B cell (primary cell): ENCODE measurements around the gene NLGN4Y. TPM values are rescaled to one million over a fixed set of nuclear protein-coding genes. Genes with fewer than 3 reads are reported as not detected.
"Not testable (repeated sequence)": the region's sequence is repeated elsewhere in the genome, so short reads cannot be mapped to it uniquely, and the experiment has no call there.

Experiments used
- ATAC-seq: fragments of 200-7000 bp; cut with Tn5 transposase; one replicate; pipeline ENCODE4 v1.10.0; 2021; ENCODE audit warnings: low read depth, mild to moderate bottlenecking, moderate number of reproducible peaks, moderate library complexity
- CTCF ChIA-PET: fragments of 350-600 bp; sonication (Branson Sonifier 250); formaldehyde crosslinking; loops from one replicate; lab custom pipeline; 2021; ENCODE audit warnings: antibody characterized with exemption, inconsistent platforms; lab: Charles Lee
- POLR2A ChIA-PET: fragments of 350-600 bp; sonication (Branson Sonifier 250); formaldehyde crosslinking; loops from one replicate; lab custom pipeline; 2021; ENCODE audit warnings: antibody characterized with exemption; lab: Charles Lee
- DNase-seq: peaks from one replicate; pipeline ENCODE4 v3.0.0; 2013
- H2AFZ ChIP-seq: 2 replicates; pipeline ENCODE4 v1.6.1; 2012; ENCODE audit warnings: mild to moderate bottlenecking, low read depth, low read length; ENCODE audit not compliant: insufficient read depth, poor library complexity, severe bottlenecking
- H3K27ac ChIP-seq, 2 donors: 1 replicate in 1 of 2; 2 replicates in 1 of 2; pipeline ENCODE4 v1.5.1; 2012 to 2013; ENCODE audit warnings: low read length in 2 of 2, mild to moderate bottlenecking in 2 of 2, moderate library complexity in 1 of 2
- H3K27me3 ChIP-seq, 4 experiments: fragments of 200-600 bp in 1 of 4; sonication (generic) in 1 of 4; replicated peaks in 1 of 4; 1 replicate in 2 of 4; 2 replicates in 2 of 4; pipeline versions ENCODE4 v1.6.1 to v1.7.0; 2013 to 2016; ENCODE audit warnings: low read length in 3 of 4, mild to moderate bottlenecking in 2 of 4, mixed read lengths in 1 of 4, moderate library complexity in 1 of 4; ENCODE audit not compliant: insufficient read depth in 4 of 4, control insufficient read depth in 3 of 4; ENCODE audit errors: control extremely low read depth in 1 of 4
- H3K36me3 ChIP-seq, 2 experiments: replicated peaks in 1 of 2; 1 replicate in 1 of 2; 2 replicates in 1 of 2; pipeline versions ENCODE4 v1.6.1 to v1.7.1; 2013; ENCODE audit warnings: low read length in 1 of 2; ENCODE audit not compliant: insufficient read depth in 2 of 2, control insufficient read depth in 1 of 2; ENCODE audit errors: control extremely low read depth in 1 of 2, extremely low read depth in 1 of 2
- H3K4me1 ChIP-seq, 2 donors: fragments of 200-600 bp in 1 of 2; sonication (generic) in 1 of 2; 1 replicate in 1 of 2; 2 replicates in 1 of 2; pipeline versions ENCODE4 v1.5.1 to v1.6.1; 2013 to 2017; ENCODE audit warnings: low read length in 2 of 2; ENCODE audit not compliant: control insufficient read depth in 2 of 2, insufficient read depth in 2 of 2
- H3K4me2 ChIP-seq: replicated peaks from 2 replicates; pipeline ENCODE3; 2012; ENCODE audit warnings: mild to moderate bottlenecking, low read depth, low read length; ENCODE audit not compliant: poor library complexity, severe bottlenecking
- H3K4me3 ChIP-seq, 5 experiments: fragments of 200-600 bp in 1 of 5; sonication (generic) in 1 of 5; 1 replicate in 3 of 5; 2 replicates in 2 of 5; pipeline versions ENCODE4 v1.5.1 to v1.7.0; 2011 to 2016; ENCODE audit warnings: low read length in 4 of 5, mild to moderate bottlenecking in 4 of 5, low read depth in 2 of 5, control low read depth in 1 of 5, moderate library complexity in 1 of 5; ENCODE audit not compliant: insufficient read depth in 1 of 5; ENCODE audit errors: control extremely low read depth in 1 of 5, extremely low read depth in 1 of 5
- H3K79me2 ChIP-seq: fragments of 200-600 bp; sonication (generic); one replicate; pipeline ENCODE4 v1.6.0; 2016; ENCODE audit warnings: low read length; ENCODE audit not compliant: control insufficient read depth, insufficient read depth
- H3K9ac ChIP-seq: fragments of 200-600 bp; sonication (generic); 2 replicates; pipeline ENCODE4 v1.6.1; 2017; ENCODE audit warnings: mild to moderate bottlenecking, low read length, moderate library complexity
- H3K9me3 ChIP-seq, 3 donors: one replicate each; pipeline versions ENCODE4 v1.6.1 to v1.7.1; 2013; ENCODE audit warnings: low read length in 2 of 3; ENCODE audit not compliant: control insufficient read depth in 2 of 3, insufficient read depth in 1 of 3; ENCODE audit errors: control extremely low read depth in 1 of 3
- H4K20me1 ChIP-seq: 2 replicates; pipeline ENCODE4 v1.6.0; 2012; ENCODE audit warnings: mild to moderate bottlenecking, low read length; ENCODE audit not compliant: insufficient read depth, control insufficient read depth, poor library complexity, severe bottlenecking
- H3K27ac Mint-ChIP-seq: one replicate; pipeline ENCODE4 v1.8.0; 2021; ENCODE audit warnings: mixed read lengths
- H3K27me3 Mint-ChIP-seq: one replicate; pipeline ENCODE4 v1.8.0; 2021; ENCODE audit warnings: mixed read lengths
- H3K4me1 Mint-ChIP-seq: one replicate; pipeline ENCODE4 v1.8.0; 2021; ENCODE audit warnings: mixed read lengths
- H3K4me3 Mint-ChIP-seq: one replicate; pipeline ENCODE4 v1.8.0; 2021; ENCODE audit warnings: mixed read lengths
- H3K9me3 Mint-ChIP-seq: one replicate; pipeline ENCODE4 v1.8.0; 2022; ENCODE audit warnings: mixed read lengths; ENCODE audit not compliant: insufficient read depth
- EZH2 ChIP-seq: IDR thresholded peaks from 2 replicates; pipeline ENCODE4 v1.6.1; 2012; ENCODE audit warnings: borderline replicate concordance, low read depth, mild to moderate bottlenecking, moderate library complexity, low read length; ENCODE audit not compliant: insufficient read depth, poor library complexity, severe bottlenecking
- WGBS: methylation state at CpG from one replicate; pipeline ENCODE4 v1.1.5; 2013; ENCODE audit warnings: missing lambda C conversion rate; ENCODE audit not compliant: insufficient coverage; 5-methylcytosine and 5-hydroxymethylcytosine counted together
- intact Hi-C: fragments of 100-400 bp; cut with micrococcal nuclease; formaldehyde crosslinking; loops from one replicate; pipeline ENCODE4 v1.10.0; 2022
- polyA plus RNA-seq: library from polyadenylated mRNA; depleted of rRNA; stranded (reverse); fragments of >200 nt; gene quantifications from 2 replicates; pipeline ENCODE4 v1.2.3, GENCODE V29; 2012
- total RNA-seq, 2 donors: library from RNA; stranded (reverse); fragments of 120-200 nt in 1 of 2; gene quantifications; 1 replicate in 1 of 2; 2 replicates in 1 of 2; pipeline versions ENCODE4 v1.2.3 to v1.2.4, GENCODE V29; 2013 to 2022
- TF ChIP-seq, protein P1 (sequence below): fragments of 200-600 bp; IDR thresholded peaks from one replicate; pipeline ENCODE4 v1.8.0; 2022; ENCODE audit warnings: antibody characterized with exemption, mild to moderate bottlenecking

NLGN4Y gene
- total and polyA plus RNA-seq, 2 donors (not counting 1 experiment from before 2014, with no cell fraction given): 1.9 TPM; not detected in 1

DNA sequence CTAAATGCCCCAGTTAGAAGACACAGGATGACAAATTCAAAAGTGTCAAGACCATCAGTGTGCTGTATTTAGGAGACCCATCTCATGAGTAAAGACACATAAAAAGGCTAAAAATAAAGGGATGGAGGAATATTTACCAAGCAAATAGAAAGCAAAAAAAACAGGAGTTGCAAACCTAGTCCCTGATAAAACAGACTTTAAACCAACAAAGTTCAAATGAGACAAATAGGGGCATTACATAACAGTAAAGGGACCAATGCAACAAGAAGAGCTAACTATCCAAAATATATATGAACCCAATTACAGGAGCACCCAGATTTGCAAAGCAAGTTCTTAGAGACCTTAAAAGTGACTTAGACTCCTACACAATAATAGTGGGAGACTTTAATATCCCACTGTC lies 336.1 kb downstream of the NLGN4Y start:
- H3K4me1 ChIP-seq: no peaks in the 10 kb centered on the region
- Mint-ChIP-seq H3K4me3 (no peak overlapping the region), H3K27me3 (no peaks in the 10 kb centered on the region), H3K27ac (no peak overlapping the region), H3K9me3 (no peaks in the 10 kb centered on the region), H3K4me1 (no peaks in the 10 kb centered on the region)
- no peak overlapping the region for H3K27ac ChIP-seq
- H3K4me3 ChIP-seq: no peak overlapping the region
- DNase-seq: no peak
- ChIA-PET CTCF (no interaction called here), POLR2A (no interaction called here)
- TF ChIP-seq, protein P1, sequence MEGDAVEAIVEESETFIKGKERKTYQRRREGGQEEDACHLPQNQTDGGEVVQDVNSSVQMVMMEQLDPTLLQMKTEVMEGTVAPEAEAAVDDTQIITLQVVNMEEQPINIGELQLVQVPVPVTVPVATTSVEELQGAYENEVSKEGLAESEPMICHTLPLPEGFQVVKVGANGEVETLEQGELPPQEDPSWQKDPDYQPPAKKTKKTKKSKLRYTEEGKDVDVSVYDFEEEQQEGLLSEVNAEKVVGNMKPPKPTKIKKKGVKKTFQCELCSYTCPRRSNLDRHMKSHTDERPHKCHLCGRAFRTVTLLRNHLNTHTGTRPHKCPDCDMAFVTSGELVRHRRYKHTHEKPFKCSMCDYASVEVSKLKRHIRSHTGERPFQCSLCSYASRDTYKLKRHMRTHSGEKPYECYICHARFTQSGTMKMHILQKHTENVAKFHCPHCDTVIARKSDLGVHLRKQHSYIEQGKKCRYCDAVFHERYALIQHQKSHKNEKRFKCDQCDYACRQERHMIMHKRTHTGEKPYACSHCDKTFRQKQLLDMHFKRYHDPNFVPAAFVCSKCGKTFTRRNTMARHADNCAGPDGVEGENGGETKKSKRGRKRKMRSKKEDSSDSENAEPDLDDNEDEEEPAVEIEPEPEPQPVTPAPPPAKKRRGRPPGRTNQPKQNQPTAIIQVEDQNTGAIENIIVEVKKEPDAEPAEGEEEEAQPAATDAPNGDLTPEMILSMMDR: no peak
- no peak for TF ChIP-seq EZH2
- no peaks in the 10 kb centered on the region for H3K9me3 ChIP-seq
- no peaks in the 10 kb centered on the region for H3K79me2 ChIP-seq
- no peaks in the 10 kb centered on the region for H3K36me3 ChIP-seq
- H4K20me1 ChIP-seq: no peaks in the 10 kb centered on the region
- H3K9ac ChIP-seq: no peak overlapping the region
- intact Hi-C loops: no loop called here
- no peak for ATAC-seq
- H2AFZ ChIP-seq: no peak overlapping the region
- no peak overlapping the region for H3K4me2 ChIP-seq
- H3K27me3 ChIP-seq: no peaks in the 10 kb centered on the region

DNA sequence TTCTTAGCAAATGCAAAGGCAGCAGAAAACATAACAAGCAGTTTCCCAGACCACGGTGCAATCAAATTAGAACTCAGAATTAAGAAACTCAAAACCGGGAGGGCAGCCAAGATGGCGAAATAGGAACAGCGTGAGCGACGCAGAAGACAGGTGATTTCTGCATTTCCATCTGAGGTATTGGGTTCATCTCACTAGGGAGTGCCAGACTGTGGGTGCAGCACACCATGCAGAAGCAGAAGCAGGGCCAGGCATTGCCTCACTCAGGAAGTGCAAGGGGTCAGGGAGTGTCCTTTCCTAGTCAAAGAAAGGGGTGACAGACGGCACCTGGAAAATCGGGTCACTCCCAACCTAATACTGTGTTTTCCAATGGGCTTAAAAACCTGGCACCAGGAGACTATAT lies 336.7 kb downstream of the NLGN4Y start:
- ATAC-seq, POLR2A ChIA-PET, H3K27ac ChIP-seq, H4K20me1 ChIP-seq, H3K27ac Mint-ChIP-seq, DNase-seq, H3K9me3 Mint-ChIP-seq, H3K4me3 ChIP-seq, H3K9ac ChIP-seq, H3K9me3 ChIP-seq, H3K36me3 ChIP-seq, H3K79me2 ChIP-seq, H3K4me3 Mint-ChIP-seq, H3K4me1 ChIP-seq, intact Hi-C loops, CTCF ChIA-PET, H2AFZ ChIP-seq, H3K4me2 ChIP-seq, H3K4me1 Mint-ChIP-seq, H3K27me3 Mint-ChIP-seq, H3K27me3 ChIP-seq: not testable (repeated sequence)
- 90% methylated on average over 4 of the region's 8 CpGs for WGBS
